ENCODE measurements around the gene CBFA2T2. TPM values are rescaled to one million over a fixed set of nuclear protein-coding genes. Genes with fewer than 3 reads are reported as not detected.

CBFA2T2 gene
- total RNA-seq, 2 experiments from 2014 or later, result 17.9 to 18.6 TPM

GRCh38 chr20:33552519-33552918, 62.6 kb downstream of the CBFA2T2 start:
- H3K36me3 ChIP-seq (ENCODE audit: insufficient read depth, low read length), result peaks cover 3% of the 10 kb centered on the region
- Mint-ChIP-seq H3K4me3 (no peak overlapping the region), H3K27ac (peak overlapping the region; percentile 95), H3K9me3 (no peaks in the 10 kb centered on the region), H3K27me3 (no peaks in the 10 kb centered on the region), H3K36me3 (ENCODE audit: low read depth) (peaks cover 43% of the 10 kb centered on the region), H3K4me1 (ENCODE audit: low read depth) (peaks cover 46% of the 10 kb centered on the region)
- DNase-seq (no peak), ATAC-seq (ENCODE audit: poor library complexity) (no peak)
- ChIA-PET CTCF (interaction anchor here (0.7 kb wide), 1 partner anchor 115 kb away, joined by 3 read pairs; no protein-coding TSS in a partner anchor), POLR2A (interaction anchor here (2.1 kb wide), 1 partner anchor 63 kb away, joined by 7 read pairs; the partner anchor contains the start of gene CBFA2T2)
- H3K27ac ChIP-seq (ENCODE audit: low read depth in 1 of 2, low read length in 2 of 2), result peak overlapping the region in 1 of 2 donors; percentile 6
- peaks cover 17% of the 10 kb centered on the region for H3K4me1 ChIP-seq (ENCODE audit: insufficient read depth, low read length)
- intact Hi-C loops (cut with DNase I, micrococcal nuclease), result loop anchor here in 1 of 2 experiments (2.0 kb wide), 1 partner anchor 62 kb away; the partner anchor contains the start of gene CBFA2T2
- H3K9me3 ChIP-seq (ENCODE audit: control insufficient read depth in 1 of 2, insufficient read depth in 1 of 2, low read length in 2 of 2), result no peaks in the 10 kb centered on the region
- H3K4me3 ChIP-seq (ENCODE audit: low read length), result no peak overlapping the region
- TF ChIP-seq CTCF (IDR thresholded peaks at IDR 0.05), result no peak
- no peaks in the 10 kb centered on the region for H3K27me3 ChIP-seq (ENCODE audit: control insufficient read depth in 1 of 2, insufficient read depth in 2 of 2, low read length in 2 of 2)

GRCh38 chr20:33553516-33553915, 63.6 kb downstream of the CBFA2T2 start:
- Histone ChIP-seq H3K4me3 (ENCODE audit: low read length) (no peak overlapping the region), H3K36me3 (ENCODE audit: insufficient read depth, low read length) (peaks cover 3% of the 10 kb centered on the region), H3K27ac (ENCODE audit: low read depth in 1 of 2, low read length in 2 of 2) (peak overlapping the region; percentile 27 to 88), H3K4me1 (ENCODE audit: insufficient read depth, low read length) (peaks cover 17% of the 10 kb centered on the region), H3K27me3 (ENCODE audit: control insufficient read depth in 1 of 2, insufficient read depth in 2 of 2, low read length in 2 of 2) (no peaks in the 10 kb centered on the region), H3K9me3 (ENCODE audit: control insufficient read depth in 1 of 2, insufficient read depth in 1 of 2, low read length in 2 of 2) (no peaks in the 10 kb centered on the region)
- intact Hi-C loops (cut with DNase I, micrococcal nuclease), result loop anchor here in 1 of 2 experiments (2.0 kb wide), 1 partner anchor 63 kb away; the partner anchor contains the start of gene CBFA2T2
- ATAC-seq (ENCODE audit: poor library complexity) (no peak), DNase-seq (no peak)
- Mint-ChIP-seq H3K9me3 (no peaks in the 10 kb centered on the region), H3K27ac (peak overlapping the region; percentile 95), H3K36me3 (ENCODE audit: low read depth) (peaks cover 47% of the 10 kb centered on the region), H3K4me1 (ENCODE audit: low read depth) (peaks cover 46% of the 10 kb centered on the region), H3K27me3 (no peaks in the 10 kb centered on the region), H3K4me3 (peak overlapping the region; percentile 25)
- POLR2A ChIA-PET, result interaction anchor here (2.1 kb wide), 1 partner anchor 64 kb away, joined by 7 read pairs; the partner anchor contains the start of gene CBFA2T2
- no peak for TF ChIP-seq CTCF (IDR thresholded peaks at IDR 0.05)
- CTCF ChIA-PET, result no interaction called here

- no peak for TF ChIP-seq CTCF (IDR thresholded peaks at IDR 0.05)
- intact Hi-C loops (cut with DNase I, micrococcal nuclease), result loop anchor here in 1 of 2 experiments (5.0 kb wide), 1 partner anchor 107 kb away; the partner anchor contains the start of gene C20orf144
- Mint-ChIP-seq H3K27me3 (no peaks in the 10 kb centered on the region), H3K27ac (peak overlapping the region; percentile 95), H3K4me1 (ENCODE audit: low read depth) (peaks cover 46% of the 10 kb centered on the region), H3K9me3 (no peaks in the 10 kb centered on the region), H3K4me3 (peak overlapping the region; percentile 66), H3K36me3 (ENCODE audit: low read depth) (peaks cover 44% of the 10 kb centered on the region)
- Histone ChIP-seq H3K27ac (ENCODE audit: low read depth in 1 of 2, low read length in 2 of 2) (peak overlapping the region; percentile 81 to 88), H3K36me3 (ENCODE audit: insufficient read depth, low read length) (peaks cover 3% of the 10 kb centered on the region), H3K27me3 (ENCODE audit: control insufficient read depth in 1 of 2, insufficient read depth in 2 of 2, low read length in 2 of 2) (no peaks in the 10 kb centered on the region), H3K4me1 (ENCODE audit: insufficient read depth, low read length) (peaks cover 17% of the 10 kb centered on the region), H3K9me3 (ENCODE audit: control insufficient read depth in 1 of 2, insufficient read depth in 1 of 2, low read length in 2 of 2) (no peaks in the 10 kb centered on the region), H3K4me3 (ENCODE audit: low read length) (peak overlapping the region; percentile 28)
- ChIA-PET CTCF (no interaction called here), POLR2A (interaction anchor here (0.7 to 1.7 kb wide), 13 partner anchors 9 to 736 kb away, joined by 3 to 41 read pairs (median 5); partner anchors contain the start of genes ACTL10, CBFA2T2, EIF2S2 and PXMP4)
- ATAC-seq (ENCODE audit: poor library complexity) (peak; percentile 94), DNase-seq (peak in 12 of 14 experiments; percentile 4 to 96 (median 28))
Measured at GRCh38 chr20:33554914-33555420, 65.1 kb downstream of the CBFA2T2 start.

Measured in CD4-positive, alpha-beta T cell (primary cell).